Activated CD8-positive, alpha-beta T cell treated with anti-CD3 and anti-CD28 coated beads, Interleukin-2, amount 10 ng/mL, durations not matched to agents 7 days and 5 days (primary cell): ENCODE results near the gene POLR2H. TPM values are rescaled to one million over a fixed set of nuclear protein-coding genes. Genes with fewer than 3 reads are reported as not detected.

ENCODE experiments used
- ATAC-seq: fragments of 150-1000 bp; cut with Tn5 transposase; one replicate; pipeline ENCODE4 v1.10.0; 2021; ENCODE audit warnings: moderate library complexity
- CTCF ChIA-PET: fragments of 350-600 bp; sonication (Branson Sonifier 250); formaldehyde crosslinking; loops from one replicate; lab custom pipeline; 2021; ENCODE audit warnings: antibody characterized with exemption; lab: Charles Lee
- POLR2A ChIA-PET: fragments of 350-600 bp; sonication (Branson Sonifier 250); formaldehyde crosslinking; loops from one replicate; lab custom pipeline; 2021; ENCODE audit warnings: antibody characterized with exemption; lab: Charles Lee
- DNase-seq: peaks from one replicate; pipeline ENCODE4 v3.0.0-alpha.2; 2020
- H3K27ac Mint-ChIP-seq: one replicate; pipeline ENCODE4 v1.8.0; 2021; ENCODE audit warnings: mild to moderate bottlenecking, mixed read lengths
- H3K27me3 Mint-ChIP-seq: one replicate; pipeline ENCODE4 v1.8.0; 2021; ENCODE audit warnings: low read depth, mixed read lengths
- H3K36me3 Mint-ChIP-seq: one replicate; pipeline ENCODE4 v1.8.0; 2021; ENCODE audit warnings: low read depth, mixed read lengths
- H3K4me1 Mint-ChIP-seq: one replicate; pipeline ENCODE4 v1.8.0; 2021; ENCODE audit warnings: low read depth, mixed read lengths
- H3K4me3 Mint-ChIP-seq: one replicate; pipeline ENCODE4 v1.8.0; 2021; ENCODE audit warnings: mild to moderate bottlenecking, mixed read lengths
- H3K9me3 Mint-ChIP-seq: one replicate; pipeline ENCODE4 v1.8.0; 2022; ENCODE audit warnings: mixed read lengths; ENCODE audit not compliant: insufficient read depth
- total RNA-seq, 2 experiments: library from RNA; stranded (reverse); gene quantifications; one replicate each; pipeline ENCODE4 v1.2.3, GENCODE V29; 2021

Gene POLR2H
- total RNA-seq, 2 experiments from 2014 or later, result 101 to 103 TPM

- Mint-ChIP-seq H3K27ac (no peak overlapping the region), H3K4me1 (peaks cover 6% of the 10 kb centered on the region), H3K27me3 (no peaks in the 10 kb centered on the region), H3K4me3 (no peak overlapping the region), H3K36me3 (no peaks in the 10 kb centered on the region), H3K9me3 (no peaks in the 10 kb centered on the region)
- ChIA-PET CTCF (interaction anchor here (0.7 to 4.1 kb wide), 4 partner anchors 14 to 206 kb away, joined by 3 to 22 read pairs (median 4); no protein-coding TSS in a partner anchor), POLR2A (no interaction called here)
- no peak for DNase-seq
- no peak for ATAC-seq
These were observed 6.8 kb upstream of the POLR2H start for GRCh38 chr3:184354754-184355153.

- H3K9me3 Mint-ChIP-seq, result no peaks in the 10 kb centered on the region
- no peaks in the 10 kb centered on the region for H3K27me3 Mint-ChIP-seq
- ChIA-PET CTCF (interaction anchor here (0.7 to 4.1 kb wide), 4 partner anchors 14 to 206 kb away, joined by 3 to 22 read pairs (median 4); no protein-coding TSS in a partner anchor), POLR2A (no interaction called here)
- H3K4me3 Mint-ChIP-seq, result no peak overlapping the region
- no peak for ATAC-seq
- H3K4me1 Mint-ChIP-seq, result peaks cover 12% of the 10 kb centered on the region
- no peak overlapping the region for H3K27ac Mint-ChIP-seq
- H3K36me3 Mint-ChIP-seq, result no peaks in the 10 kb centered on the region
- DNase-seq, result no peak
These were observed 6.1 kb upstream of the POLR2H start for GRCh38 chr3:184355261-184356040.

GRCh38 chr3:184357248-184358123 lies 4.0 kb upstream of the POLR2H start:
- Mint-ChIP-seq H3K27me3 (no peaks in the 10 kb centered on the region), H3K36me3 (no peaks in the 10 kb centered on the region), H3K4me3 (no peak overlapping the region), H3K9me3 (no peaks in the 10 kb centered on the region), H3K27ac (no peak overlapping the region), H3K4me1 (peaks cover 18% of the 10 kb centered on the region)
- DNase-seq (no peak), ATAC-seq (no peak)
- POLR2A ChIA-PET, result no interaction called here
- CTCF ChIA-PET, result interaction anchor here (0.6 kb wide), 1 partner anchor 67 kb away, joined by 3 read pairs; no protein-coding TSS in a partner anchor

GRCh38 chr3:184358124-184358767 lies 3.3 kb upstream of the POLR2H start:
- CTCF ChIA-PET, result interaction anchor here (2.8 kb wide), 1 partner anchor 14 kb away, joined by 12 read pairs; no protein-coding TSS in a partner anchor
- Mint-ChIP-seq H3K9me3 (no peaks in the 10 kb centered on the region), H3K27ac (no peak overlapping the region), H3K4me1 (peaks cover 18% of the 10 kb centered on the region), H3K36me3 (peaks cover under 1% of the 10 kb centered on the region), H3K4me3 (no peak overlapping the region), H3K27me3 (no peaks in the 10 kb centered on the region)
- DNase-seq (no peak), ATAC-seq (no peak)
- POLR2A ChIA-PET, result no interaction called here

- ATAC-seq (no peak), DNase-seq (no peak)
- Mint-ChIP-seq H3K36me3 (peaks cover 2% of the 10 kb centered on the region), H3K4me1 (peaks cover 16% of the 10 kb centered on the region), H3K27me3 (no peaks in the 10 kb centered on the region), H3K27ac (no peak overlapping the region), H3K9me3 (no peaks in the 10 kb centered on the region), H3K4me3 (no peak overlapping the region)
- ChIA-PET CTCF (interaction anchor here (2.8 kb wide), 1 partner anchor 13 kb away, joined by 12 read pairs; no protein-coding TSS in a partner anchor), POLR2A (no interaction called here)
These were observed 2.6 kb upstream of the POLR2H start for GRCh38 chr3:184358921-184359350.

GRCh38 chr3:184359610-184360009 lies 1.9 kb upstream of the POLR2H start:
- DNase-seq (no peak), ATAC-seq (no peak)
- Mint-ChIP-seq H3K4me3 (no peak overlapping the region), H3K9me3 (no peaks in the 10 kb centered on the region), H3K4me1 (peaks cover 16% of the 10 kb centered on the region), H3K27me3 (no peaks in the 10 kb centered on the region), H3K27ac (no peak overlapping the region), H3K36me3 (peaks cover 6% of the 10 kb centered on the region)
- CTCF ChIA-PET, result interaction anchor here (2.8 kb wide), 1 partner anchor 12 kb away, joined by 12 read pairs; no protein-coding TSS in a partner anchor
- POLR2A ChIA-PET, result interaction anchor here (0.6 kb wide), 1 partner anchor 12 kb away, joined by 3 read pairs; no protein-coding TSS in a partner anchor

GRCh38 chr3:184360070-184360928 lies 1.2 kb upstream of the POLR2H start:
- CTCF ChIA-PET, result interaction anchor here (2.8 kb wide), 1 partner anchor 12 kb away, joined by 12 read pairs; no protein-coding TSS in a partner anchor
- DNase-seq, result no peak
- ATAC-seq, result no peak
- POLR2A ChIA-PET, result no interaction called here
- H3K4me3 Mint-ChIP-seq, result peak overlapping the region; percentile 78
- H3K36me3 Mint-ChIP-seq, result peaks cover 13% of the 10 kb centered on the region
- H3K27me3 Mint-ChIP-seq, result no peaks in the 10 kb centered on the region
- peak overlapping the region; percentile 77 for H3K27ac Mint-ChIP-seq
- H3K4me1 Mint-ChIP-seq, result peaks cover 23% of the 10 kb centered on the region
- H3K9me3 Mint-ChIP-seq, result no peaks in the 10 kb centered on the region

- no peak for ATAC-seq
- CTCF ChIA-PET, result interaction anchor here (2.8 kb wide), 1 partner anchor 11 kb away, joined by 12 read pairs; no protein-coding TSS in a partner anchor
- POLR2A ChIA-PET, result no interaction called here
These were observed 480 bp upstream of the POLR2H start for GRCh38 chr3:184360929-184361531.

GRCh38 chr3:184361932-184362667 lies 590 bp downstream of the POLR2H start:
- Mint-ChIP-seq H3K4me3 (peak overlapping the region; percentile 93), H3K27me3 (no peaks in the 10 kb centered on the region), H3K9me3 (no peaks in the 10 kb centered on the region), H3K36me3 (peaks cover 25% of the 10 kb centered on the region), H3K27ac (peak overlapping the region; percentile 97), H3K4me1 (peaks cover 30% of the 10 kb centered on the region)
- ATAC-seq (peak; percentile 24), DNase-seq (peak; percentile 60)
- ChIA-PET POLR2A (interaction anchor here (0.7 to 1.5 kb wide), 5 partner anchors 9 to 415 kb away, joined by 3 to 5 read pairs (median 3); no protein-coding TSS in a partner anchor), CTCF (interaction anchor here (0.6 to 1.7 kb wide), 5 partner anchors 8 to 344 kb away, joined by 3 to 6 read pairs (median 3); partner anchors contain the start of gene ABCC5)

More at GRCh38 chr3:184360929-184361531, 480 bp upstream of the POLR2H start:
- Mint-ChIP-seq H3K4me1 (peaks cover 24% of the 10 kb centered on the region), H3K9me3 (no peaks in the 10 kb centered on the region), H3K4me3 (peak overlapping the region; percentile 78), H3K27ac (peak overlapping the region; percentile 77), H3K27me3 (no peaks in the 10 kb centered on the region), H3K36me3 (peaks cover 17% of the 10 kb centered on the region)
- no peak for DNase-seq
